ENCODE measurements around the gene CCDC88A.
"Not testable (repeated sequence)": the region's sequence is repeated elsewhere in the genome, so short reads cannot be mapped to it uniquely, and the experiment has no call there.

Gene CCDC88A

DNA sequence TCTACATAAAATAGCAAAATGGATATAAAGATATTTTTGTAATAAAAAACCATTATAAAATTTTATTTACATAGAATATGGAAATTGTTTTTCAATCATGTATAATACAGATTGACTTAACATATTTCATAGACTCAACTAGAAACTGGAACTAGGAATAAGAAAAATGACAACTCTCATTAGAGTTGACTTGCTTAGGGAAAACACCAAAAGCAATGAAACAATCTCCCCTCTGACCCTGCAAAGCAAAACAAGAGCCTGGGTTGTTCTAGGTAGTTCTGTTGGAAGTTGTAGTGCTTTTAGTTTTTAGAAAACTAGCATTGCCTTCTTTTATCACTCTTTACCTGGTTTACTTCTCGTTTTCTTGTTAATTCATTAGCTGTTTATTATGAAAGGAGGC lies 118.4 kb downstream of the CCDC88A start:
- no peak for DNase-seq (ENCODE audit: low spot score)

- DNase-seq (ENCODE audit: low spot score): no peak
These were observed 123.3 kb downstream of the CCDC88A start for GRCh38 chr2:55296393-55296792.

GRCh38 chr2:55283083-55283482 lies 136.6 kb downstream of the CCDC88A start:
- no peak for DNase-seq (ENCODE audit: low spot score)

DNA sequence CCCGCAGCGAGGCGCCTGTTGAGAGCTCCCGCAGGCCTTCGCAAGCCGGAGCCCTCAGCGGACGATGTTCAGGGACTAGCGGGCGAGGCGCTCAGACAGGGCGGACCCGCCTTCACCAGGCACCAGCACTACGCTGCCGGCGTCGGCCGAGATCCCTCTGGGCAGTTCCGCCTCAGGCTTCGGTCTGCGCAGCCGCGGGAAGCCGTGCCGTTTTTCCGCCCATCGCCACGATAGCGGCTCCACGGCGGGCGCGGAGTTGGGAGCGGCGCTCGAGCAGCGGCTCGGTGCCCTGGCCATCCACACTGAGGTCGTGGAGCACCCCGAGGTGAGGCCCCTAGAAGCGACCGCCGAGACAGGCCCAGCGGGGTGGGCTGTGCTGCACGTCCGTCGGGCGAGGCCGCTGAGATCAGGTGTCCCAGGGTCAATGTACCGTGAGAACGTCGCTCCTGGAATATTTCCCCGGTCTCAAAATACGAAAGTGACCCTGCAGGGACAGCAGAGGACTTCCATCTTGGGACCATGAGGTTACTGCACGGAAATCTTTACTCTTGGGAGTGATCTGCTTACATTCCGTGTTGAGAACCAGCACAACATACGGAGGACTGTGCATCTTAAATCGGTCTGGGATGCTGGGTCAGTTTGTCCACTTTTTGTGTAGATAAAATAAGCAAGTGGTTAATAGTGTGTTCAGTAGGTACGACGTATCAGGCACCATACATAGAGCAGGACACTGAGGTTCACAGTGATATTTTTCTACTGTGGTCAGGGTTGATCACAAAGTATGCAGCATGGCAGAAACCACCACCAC lies 137.3 kb downstream of the CCDC88A start:
- DNase-seq (ENCODE audit: low spot score): peak; percentile 89

DNA sequence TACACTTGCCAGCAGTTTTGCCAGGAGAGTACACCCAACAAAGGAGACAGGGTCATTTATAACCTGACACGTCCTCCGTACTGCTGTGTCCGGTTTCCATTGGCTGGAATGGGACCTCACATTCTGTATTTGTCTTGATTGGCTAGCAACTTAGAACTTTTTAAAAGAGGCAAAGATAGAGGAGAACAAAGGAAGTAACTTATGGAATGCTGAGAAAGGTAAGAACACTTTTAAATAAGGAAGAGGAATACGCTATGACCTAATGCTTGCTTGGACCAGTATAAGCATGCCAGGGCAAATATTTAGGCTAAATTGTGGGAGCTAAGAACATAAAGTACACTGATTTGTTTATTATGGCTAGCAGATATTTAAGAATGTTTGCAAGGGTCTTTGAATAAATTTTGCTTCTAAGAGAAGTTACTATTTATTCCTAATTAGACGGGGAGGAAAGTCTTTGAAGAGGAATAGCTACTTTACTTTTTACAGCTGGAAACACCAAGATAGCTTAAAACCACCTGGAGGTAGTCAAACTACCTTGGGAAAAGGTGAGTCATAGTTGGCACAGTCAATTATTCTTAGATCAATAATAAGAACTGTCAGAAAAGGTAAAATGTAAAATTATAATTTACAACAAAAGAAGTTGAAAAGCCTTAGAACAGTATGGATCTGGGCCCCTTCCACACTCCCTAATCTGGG lies 138.7 kb downstream of the CCDC88A start:
- DNase-seq (ENCODE audit: low spot score): not testable (repeated sequence)

DNA sequence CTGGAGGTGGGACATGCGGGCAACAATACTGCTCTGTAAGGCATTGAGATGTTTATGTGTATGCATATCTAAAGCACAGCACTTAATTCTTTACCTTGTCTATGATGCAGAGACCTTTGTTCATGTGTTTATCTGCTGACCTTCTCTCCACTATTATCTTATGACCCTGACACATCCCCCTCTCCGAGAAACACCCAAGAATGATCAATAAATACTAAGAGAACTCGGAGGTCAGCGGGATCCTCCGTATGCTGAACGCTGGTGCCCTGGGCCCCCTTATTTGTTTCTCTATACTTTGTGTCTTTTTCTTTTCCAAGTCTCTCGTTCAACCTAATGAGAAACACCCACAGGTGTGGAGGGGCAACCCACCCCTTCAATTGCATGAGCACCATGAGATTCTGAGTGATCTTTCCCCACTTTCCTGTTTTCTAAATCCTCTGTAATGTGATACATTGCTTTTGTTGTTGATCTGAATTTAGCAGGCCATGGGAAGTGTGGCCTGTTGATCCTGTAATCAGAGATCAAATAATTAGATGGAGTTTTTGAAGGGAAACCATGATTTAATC lies 139.7 kb downstream of the CCDC88A start:
- DNase-seq (ENCODE audit: low spot score): not testable (repeated sequence)

DNA sequence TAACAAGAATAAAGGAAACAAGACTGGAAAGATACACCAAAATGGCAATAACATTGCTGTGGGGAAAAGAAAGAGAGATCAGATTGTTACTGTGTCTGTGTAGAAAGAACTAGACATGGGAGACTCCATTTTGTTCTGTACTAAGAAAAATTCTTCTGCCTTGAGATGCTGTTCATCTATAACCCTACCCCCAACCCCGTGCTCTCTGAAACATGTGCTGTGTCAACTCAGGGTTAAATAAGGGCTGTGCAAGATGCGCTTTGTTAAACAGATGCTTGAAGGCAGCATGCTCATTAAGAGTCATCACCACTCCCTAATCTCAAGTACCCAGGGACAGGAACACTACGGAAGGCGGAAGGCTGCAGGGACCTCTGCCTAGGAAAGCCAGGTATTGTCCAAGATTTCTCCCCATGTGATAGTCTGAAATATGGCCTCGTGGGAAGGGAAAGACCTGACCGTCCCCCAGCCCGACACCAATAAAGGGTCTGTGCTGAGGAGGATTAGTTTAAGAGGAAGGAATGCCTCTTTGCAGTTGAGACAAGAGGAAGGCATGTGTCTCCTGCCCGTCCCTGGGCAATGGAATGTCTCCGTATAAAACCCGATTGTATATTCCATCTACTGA lies 140.3 kb downstream of the CCDC88A start:
- not testable (repeated sequence) for DNase-seq (ENCODE audit: low spot score)

- DNase-seq (ENCODE audit: low spot score): no peak
These were observed 142.3 kb downstream of the CCDC88A start for GRCh38 chr2:55277310-55277709.

DNA sequence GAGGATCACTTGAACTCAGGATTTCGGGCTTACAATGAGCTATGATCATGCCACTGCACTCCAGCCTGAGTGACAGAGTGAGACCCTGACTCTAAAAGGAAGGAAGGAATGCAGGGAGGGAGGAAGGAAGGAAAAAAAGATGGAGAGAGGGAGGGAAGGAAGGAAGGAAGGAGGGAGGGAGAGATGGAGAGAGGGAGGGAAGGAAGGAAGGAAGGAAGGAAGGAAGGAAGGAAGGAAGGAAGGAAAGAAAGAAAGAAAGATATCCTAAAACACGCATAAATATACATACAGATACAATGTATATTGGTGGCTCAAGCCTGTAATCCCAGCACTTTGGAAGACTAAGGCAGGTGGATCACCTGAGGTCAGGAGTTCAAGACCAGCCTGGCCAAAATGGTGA lies 145.3 kb downstream of the CCDC88A start:
- DNase-seq (ENCODE audit: low spot score): not testable (repeated sequence)

GRCh38 chr2:55269645-55269990 lies 150.0 kb downstream of the CCDC88A start:
- DNase-seq (ENCODE audit: low spot score): no peak

DNA sequence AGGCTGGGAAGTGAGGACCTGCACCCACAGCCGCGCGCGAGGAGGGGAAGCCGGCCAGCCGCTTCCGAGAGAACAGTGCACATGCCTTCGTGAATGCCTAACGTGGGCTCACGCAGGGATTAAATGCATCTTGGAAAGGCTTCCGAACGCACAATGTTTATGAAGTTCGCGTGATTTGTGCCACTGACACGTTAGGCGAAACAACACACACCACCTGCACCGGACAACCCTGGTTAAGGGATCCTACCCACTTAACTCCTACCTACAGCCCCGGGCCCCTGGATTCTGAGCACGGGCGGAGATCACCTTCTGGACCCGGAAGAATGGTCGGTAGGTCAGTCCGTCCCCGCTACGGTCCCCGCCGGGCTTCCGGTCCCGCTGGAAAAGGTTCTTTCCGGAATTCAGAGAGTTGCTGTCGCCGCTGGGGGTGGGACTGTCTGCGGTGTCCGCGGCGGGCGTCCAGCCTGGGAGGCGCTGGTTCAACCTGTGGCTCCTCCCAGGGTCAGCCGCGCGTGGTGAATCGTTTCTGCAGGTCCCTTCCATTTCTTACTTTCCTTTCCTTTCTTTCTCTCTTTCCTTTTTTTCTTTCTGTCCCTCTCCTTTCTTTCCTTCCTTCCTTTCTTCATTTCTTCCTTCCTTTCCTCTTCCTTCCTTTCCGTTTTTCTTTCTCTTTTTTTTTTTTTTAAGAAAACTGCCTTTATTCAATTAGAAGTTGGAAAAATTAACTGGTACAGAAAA lies 150.6 kb downstream of the CCDC88A start, which contains the start of gene MTIF2:
Gene MTIF2 (minus strand): TSS at position 325 of the 738 bp plus-strand sequence. CDS start 5,373 bp downstream, outside the sequence.
- DNase-seq (ENCODE audit: low spot score): peak; percentile 89

DNA sequence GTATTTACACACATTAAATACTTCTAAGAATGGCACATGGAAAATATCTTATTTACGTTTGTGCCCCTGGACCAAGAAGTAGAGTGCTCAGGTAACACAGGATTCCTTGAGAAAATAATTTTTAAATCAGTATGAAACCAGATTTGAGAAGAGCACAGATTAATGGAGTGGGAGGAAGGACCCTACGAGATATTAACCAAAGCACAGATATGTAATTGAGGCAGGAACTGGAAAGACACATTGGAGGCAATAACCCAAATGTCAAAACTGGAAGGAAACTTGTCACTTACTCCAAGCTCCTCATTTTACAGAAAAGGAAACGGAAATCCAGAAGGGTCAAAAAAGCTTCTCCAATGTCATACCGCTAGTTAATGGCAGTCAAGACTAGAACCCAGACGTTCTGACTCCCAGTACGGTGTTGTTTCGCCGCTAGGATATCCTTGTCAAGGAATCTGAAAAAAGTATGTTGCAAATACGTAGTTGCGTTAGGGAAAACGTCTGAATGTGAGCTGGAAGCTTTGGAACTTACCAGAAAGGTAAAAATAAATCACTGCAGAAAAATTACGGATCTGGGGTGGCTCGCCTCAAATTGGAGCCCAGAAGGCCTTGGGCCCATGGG lies 151.3 kb downstream of the CCDC88A start:
- DNase-seq (ENCODE audit: low spot score): peak; percentile 2

DNA sequence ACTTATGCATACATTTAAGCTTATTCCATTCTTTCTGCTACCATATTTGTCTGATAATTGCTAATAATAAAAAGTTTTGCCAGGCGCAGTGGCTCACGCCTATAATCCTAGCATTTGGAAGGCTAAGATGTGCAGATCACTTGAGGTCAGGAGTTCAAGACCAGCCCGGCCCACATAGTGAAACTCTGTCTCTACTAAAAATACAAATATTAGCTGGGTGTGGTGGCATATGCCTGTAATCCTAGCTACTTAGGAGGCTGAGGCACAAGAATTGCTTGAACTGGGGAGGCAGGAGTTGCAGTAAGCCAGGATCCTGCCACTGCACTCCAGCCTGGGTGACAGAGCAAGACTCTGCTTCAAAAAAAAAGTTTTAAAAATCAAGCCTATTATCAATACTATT lies 160.1 kb downstream of the CCDC88A start:
- not testable (repeated sequence) for DNase-seq (ENCODE audit: low spot score)

GRCh38 chr2:55252832-55253231 lies 166.8 kb downstream of the CCDC88A start:
- DNase-seq (ENCODE audit: low spot score): no peak

GRCh38 chr2:55247025-55247424 lies 172.6 kb downstream of the CCDC88A start:
- no peak for DNase-seq (ENCODE audit: low spot score)

- DNase-seq (ENCODE audit: low spot score): no peak
These were observed 174.2 kb downstream of the CCDC88A start for GRCh38 chr2:55245411-55245810.

DNA sequence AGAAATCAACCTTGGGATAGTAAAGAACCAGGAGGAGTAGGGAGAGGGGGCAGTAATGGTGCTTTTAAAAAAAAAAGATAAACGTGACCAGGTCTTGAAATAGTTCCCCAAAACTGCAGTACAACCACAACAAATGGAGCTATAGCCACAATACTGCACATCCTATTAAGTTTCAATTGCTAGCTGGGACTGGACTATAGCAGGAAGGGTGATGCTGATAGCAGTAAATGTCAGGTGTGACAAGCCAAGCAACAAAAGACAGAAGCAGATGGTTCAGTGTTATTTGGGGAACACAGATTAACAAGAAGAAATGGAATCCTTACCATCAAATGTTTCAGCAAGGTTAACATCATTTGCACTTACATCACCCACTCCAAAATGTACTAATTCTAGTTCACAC lies 177.0 kb downstream of the CCDC88A start:
- no peak for DNase-seq (ENCODE audit: low spot score)

GRCh38 chr2:55241582-55241981 lies 178.1 kb downstream of the CCDC88A start:
- DNase-seq (ENCODE audit: low spot score): not testable (repeated sequence)

- no peak for DNase-seq (ENCODE audit: low spot score)
These were observed 179.9 kb downstream of the CCDC88A start for GRCh38 chr2:55239656-55240222.
